WTC11 (cell line): ENCODE measurements around the gene KRTAP2-4.

Experiments
- ATF6 ChIP-seq: sonication (generic); formaldehyde crosslinking; IDR thresholded peaks from 2 replicates; pipeline ENCODE4 v1.8.1; 2023; ENCODE audit warnings: mild to moderate bottlenecking, missing genetic modification reagents
- CREB1 ChIP-seq: sonication (generic); formaldehyde crosslinking; IDR thresholded peaks from 2 replicates; pipeline ENCODE4 v1.8.0; 2023; ENCODE audit warnings: mild to moderate bottlenecking, missing genetic modification reagents
- CTCF ChIP-seq: fragments of 200-600 bp; IDR thresholded peaks from 2 replicates; pipeline ENCODE4 v1.8.0; 2022; ENCODE audit warnings: antibody characterized with exemption
- NR2C2 ChIP-seq: sonication (generic); formaldehyde crosslinking; IDR thresholded peaks from 2 replicates; pipeline ENCODE4 v1.8.0; 2022; ENCODE audit warnings: mild to moderate bottlenecking, missing genetic modification reagents
- ZNF121 ChIP-seq: sonication (generic); formaldehyde crosslinking; IDR thresholded peaks from 2 replicates; pipeline ENCODE4 v1.8.0; 2023; ENCODE audit warnings: missing genetic modification reagents
- ZNF232 ChIP-seq: sonication (generic); formaldehyde crosslinking; IDR thresholded peaks from 2 replicates; pipeline ENCODE4 v1.8.0; 2022; ENCODE audit warnings: mild to moderate bottlenecking, missing genetic modification reagents

GRCh38 chr17:41016578-41017215 lies 49.0 kb downstream of the KRTAP2-4 start:
- TF ChIP-seq CTCF (no peak), ZNF232 (CRISPR knock-in tag) (no peak), ZNF121 (CRISPR knock-in tag) (no peak), CREB1 (CRISPR knock-in tag) (no peak), NR2C2 (CRISPR knock-in tag) (no peak), ATF6 (CRISPR knock-in tag) (no peak)
